ENCODE data around the gene RNASE4.
"Not testable (repeated sequence)": the region's sequence is repeated elsewhere in the genome, so short reads cannot be mapped to it uniquely, and the experiment has no call there.

Gene RNASE4, protein sequence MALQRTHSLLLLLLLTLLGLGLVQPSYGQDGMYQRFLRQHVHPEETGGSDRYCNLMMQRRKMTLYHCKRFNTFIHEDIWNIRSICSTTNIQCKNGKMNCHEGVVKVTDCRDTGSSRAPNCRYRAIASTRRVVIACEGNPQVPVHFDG

DNA sequence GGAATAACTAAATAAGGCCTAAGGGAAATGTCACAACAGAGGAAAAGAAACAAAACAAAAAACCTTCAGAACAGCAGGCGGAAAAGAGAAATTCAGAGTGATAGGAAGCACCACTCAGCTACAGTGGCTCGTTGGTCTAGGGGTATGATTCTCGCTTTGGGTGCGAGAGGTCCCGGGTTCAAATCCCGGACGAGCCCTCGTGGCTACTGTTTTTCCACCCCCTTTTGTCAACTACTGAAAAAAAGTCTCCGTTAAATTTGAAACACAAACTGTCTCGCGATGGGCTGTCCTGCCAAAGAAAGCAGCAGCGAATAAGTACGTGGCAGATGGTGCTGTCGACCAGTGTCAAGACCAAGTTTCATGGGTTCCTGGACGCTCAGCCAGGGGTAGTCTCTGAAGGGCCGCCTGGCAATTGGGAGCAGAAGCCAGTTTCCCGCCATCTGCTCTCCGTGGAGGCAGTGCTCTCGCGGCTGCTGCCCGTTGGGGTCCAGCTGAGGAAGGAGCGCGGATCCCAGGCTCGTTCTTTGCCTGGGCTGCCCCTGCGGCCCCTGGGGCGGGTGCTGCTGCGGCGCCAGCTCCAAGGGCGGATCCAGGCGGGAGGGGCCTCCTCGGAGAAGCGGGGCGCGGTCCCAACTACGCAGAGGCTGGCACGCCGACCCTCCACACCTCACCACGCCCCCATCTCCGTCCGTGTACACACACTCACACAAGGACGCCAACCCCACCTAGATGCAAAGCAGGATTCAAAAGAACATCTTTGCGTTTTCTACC lies at the start of gene RNASE4:
TSS of gene RNASE4 (plus strand) at position 670 of the 771 bp plus-strand sequence. CDS start 14,812 bp downstream, outside the sequence.
- peak; percentile 91 for DNase-seq

DNA sequence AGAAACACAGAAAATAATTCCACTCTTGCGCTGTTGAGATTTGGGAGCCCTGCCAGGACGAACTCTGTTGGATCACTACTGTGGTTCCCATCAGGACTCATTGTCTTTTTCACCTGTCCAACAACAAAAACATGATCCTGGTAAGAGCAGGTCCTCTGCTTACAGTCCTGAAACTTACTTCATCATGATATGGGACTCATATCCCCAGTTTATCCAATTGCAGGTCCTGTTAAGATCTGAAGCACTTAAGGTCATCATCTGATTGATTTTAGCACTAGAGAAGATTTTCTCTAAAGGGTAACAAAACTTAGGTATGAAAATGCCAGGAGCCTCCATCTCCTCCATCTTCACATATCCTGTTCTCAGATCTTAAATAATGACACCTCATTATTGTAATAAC lies 42.8 kb upstream of the RNASE4 start, which contains the start of gene OR6S1:
TSS of gene OR6S1 (minus strand) at position 101 of the 400 bp plus-strand sequence. CDS start at position 101, 0 bp downstream.
- no peak for DNase-seq

- DNase-seq: no peak
These were observed 42.2 kb upstream of the RNASE4 start for GRCh38 chr14:20642182-20642581.

GRCh38 chr14:20642755-20643154 lies 41.6 kb upstream of the RNASE4 start:
- not testable (repeated sequence) for DNase-seq

DNA sequence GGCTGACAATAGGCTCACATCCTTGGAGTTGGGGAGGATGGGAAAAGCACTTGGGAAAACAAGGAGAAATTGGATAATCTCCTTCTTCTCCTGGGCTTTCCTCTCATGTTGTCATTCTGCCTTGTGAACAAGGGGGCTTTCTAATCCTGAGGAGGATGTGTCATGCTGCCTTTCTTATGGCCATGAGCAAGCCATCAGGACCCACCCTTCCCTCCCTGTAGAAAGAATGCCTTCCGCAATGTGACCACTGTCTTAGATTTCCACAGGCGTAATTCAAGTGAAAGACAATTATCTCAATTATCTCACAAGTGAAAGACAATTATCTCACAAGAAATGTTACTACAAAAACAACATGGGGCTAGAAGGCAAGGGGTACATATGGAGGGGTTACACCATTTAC lies 39.8 kb upstream of the RNASE4 start:
- DNase-seq: no peak

DNA sequence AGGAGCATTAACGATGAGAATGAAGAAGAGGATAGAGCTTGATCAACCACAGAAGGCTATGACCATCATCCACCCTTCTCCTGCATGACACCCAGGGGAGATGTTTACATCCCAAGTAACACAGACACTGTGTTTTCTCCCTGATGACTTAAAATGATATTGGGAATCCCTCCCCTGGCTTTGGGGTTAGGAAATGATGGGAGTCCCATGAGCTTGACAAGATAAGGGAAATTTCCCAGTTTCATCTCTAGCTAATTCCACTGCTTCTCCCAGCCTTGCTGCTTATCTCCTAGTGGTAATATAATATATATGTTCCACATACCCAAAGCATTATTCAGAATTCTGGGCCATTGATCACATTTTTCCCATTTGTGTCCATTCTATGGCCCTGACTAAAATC lies 38.9 kb upstream of the RNASE4 start:
- DNase-seq: no peak

DNA sequence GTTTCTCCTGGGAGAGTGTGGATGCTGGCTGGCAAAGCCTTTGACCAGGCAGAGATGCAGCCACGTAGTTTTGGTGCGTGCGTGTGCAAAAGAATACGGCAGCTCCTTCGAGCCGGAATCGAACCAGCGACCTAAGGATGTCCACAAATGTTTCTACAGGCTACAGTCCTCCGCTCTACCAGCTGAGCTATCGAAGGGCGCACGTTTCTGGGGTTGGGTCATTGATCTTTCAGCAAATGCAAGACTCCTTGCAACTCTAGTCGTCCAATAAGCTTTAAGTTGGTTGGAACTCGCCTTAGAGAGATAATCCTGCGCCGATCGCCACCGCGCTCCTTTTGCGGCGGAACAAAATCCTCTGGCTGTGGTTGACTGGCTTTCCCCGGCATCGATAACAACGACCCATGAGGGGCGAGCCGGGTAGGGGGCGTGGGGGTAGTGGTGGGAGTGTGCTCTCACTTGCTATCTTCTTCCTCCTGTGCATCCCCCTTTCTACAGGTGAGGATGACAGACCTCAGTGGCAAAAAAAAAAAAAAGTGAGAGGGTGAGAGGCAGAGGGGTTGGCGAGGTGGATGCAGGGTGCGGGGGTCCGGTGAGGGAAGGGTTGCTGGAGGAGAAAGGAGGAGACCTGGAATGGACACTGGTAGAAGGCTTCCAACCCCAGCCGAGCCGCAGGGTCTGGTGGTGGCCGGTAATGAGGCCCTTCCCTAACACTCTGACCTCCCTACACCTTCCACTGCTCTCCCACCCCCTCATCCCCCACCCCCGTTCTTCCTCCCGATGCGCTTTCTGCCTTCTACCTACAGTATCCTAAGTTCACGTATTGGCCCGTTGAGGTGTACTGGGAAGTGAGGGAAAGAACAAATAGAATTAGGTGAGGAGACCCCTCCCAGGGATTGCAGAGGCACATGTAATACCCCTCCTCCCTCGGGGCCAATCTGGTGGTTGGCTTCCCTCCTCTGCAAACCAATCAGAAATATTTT lies 31.1 kb upstream of the RNASE4 start:
- peak; percentile 93 for DNase-seq

DNA sequence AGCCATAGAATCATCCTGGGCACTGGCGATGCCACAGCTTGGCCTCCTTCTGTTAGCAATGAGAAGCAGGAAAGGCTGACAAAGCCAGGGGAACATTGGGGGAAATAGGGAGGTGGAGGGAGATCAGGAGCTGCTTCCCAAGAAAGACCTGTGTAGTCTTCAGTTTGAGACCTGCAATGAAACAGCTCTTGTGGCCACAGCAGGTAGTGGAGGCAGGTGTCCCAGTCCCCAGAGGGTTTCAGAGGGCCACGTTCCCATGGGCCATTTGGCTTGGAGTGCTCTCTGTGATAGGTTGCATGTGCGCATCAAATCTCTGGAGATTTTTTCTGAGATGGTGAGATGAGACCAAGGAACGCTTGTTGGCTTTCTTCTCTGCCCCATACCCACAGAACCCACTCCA lies 28.5 kb upstream of the RNASE4 start:
- no peak for DNase-seq

GRCh38 chr14:20656274-20656673 lies 28.1 kb upstream of the RNASE4 start:
- DNase-seq: no peak

- peak; percentile 72 for DNase-seq
These were observed 26.8 kb upstream of the RNASE4 start for GRCh38 chr14:20657216-20658211.

GRCh38 chr14:20658246-20658645 lies 26.1 kb upstream of the RNASE4 start:
- DNase-seq: no peak

- no peak for DNase-seq
These were observed 25.0 kb upstream of the RNASE4 start for GRCh38 chr14:20659336-20659735.

DNA sequence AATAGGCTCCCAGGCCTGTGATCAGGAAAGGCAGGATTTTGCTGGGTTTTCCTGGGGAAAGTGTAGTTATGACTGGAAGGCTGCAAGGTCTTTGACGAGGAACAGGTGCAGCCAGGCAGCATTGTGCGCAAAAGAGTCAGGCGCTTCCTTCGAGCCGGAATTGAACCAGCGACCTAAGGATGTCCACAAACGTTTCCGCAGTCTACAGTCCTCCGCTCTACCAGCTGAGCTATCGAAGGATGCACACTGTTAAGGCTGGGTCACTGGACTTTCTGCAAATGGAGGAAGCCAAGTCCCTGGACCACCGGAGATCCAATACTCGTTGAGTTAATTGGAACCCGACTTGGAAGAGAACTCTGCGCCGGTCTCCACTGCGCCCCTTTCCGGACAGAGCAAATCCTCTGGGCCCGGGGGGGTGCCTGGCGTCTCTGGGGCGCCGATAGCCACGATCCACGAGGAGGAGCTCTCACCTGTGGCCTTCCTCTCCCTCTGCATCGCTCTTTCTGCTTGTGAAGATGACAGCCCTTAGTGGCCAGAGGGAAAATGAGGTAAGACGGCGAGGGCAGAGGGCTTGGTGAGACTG lies 24.5 kb upstream of the RNASE4 start:
- DNase-seq: no peak

- DNase-seq: no peak
These were observed 23.2 kb upstream of the RNASE4 start for GRCh38 chr14:20661197-20661596.

GRCh38 chr14:20662968-20663732 lies 21.2 kb upstream of the RNASE4 start:
- DNase-seq: peak; percentile 95

GRCh38 chr14:20666400-20666961 lies 17.9 kb upstream of the RNASE4 start:
- not testable (repeated sequence) for DNase-seq

GRCh38 chr14:20667957-20668356 lies 16.4 kb upstream of the RNASE4 start:
- DNase-seq: peak; percentile 79

DNA sequence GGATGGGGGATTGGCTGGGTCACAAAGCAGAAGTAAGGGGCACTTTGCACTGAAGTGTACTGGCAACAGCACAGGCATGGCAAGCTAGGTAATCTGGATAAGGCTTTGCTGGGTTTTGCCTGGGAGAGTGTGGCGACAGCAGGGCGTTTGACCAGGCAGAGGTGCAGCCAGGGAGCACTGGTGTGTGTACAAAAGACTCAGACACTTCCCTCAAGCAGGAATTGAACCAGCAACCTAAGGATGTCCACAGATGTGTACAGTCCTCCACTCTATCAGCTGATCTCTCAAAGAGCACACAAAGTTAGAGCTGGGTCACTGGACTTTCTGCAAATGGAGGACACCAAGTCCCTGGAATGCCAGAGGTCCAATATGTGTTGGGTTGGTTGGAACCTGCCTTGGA lies 15.4 kb upstream of the RNASE4 start:
- DNase-seq: no peak

DNA sequence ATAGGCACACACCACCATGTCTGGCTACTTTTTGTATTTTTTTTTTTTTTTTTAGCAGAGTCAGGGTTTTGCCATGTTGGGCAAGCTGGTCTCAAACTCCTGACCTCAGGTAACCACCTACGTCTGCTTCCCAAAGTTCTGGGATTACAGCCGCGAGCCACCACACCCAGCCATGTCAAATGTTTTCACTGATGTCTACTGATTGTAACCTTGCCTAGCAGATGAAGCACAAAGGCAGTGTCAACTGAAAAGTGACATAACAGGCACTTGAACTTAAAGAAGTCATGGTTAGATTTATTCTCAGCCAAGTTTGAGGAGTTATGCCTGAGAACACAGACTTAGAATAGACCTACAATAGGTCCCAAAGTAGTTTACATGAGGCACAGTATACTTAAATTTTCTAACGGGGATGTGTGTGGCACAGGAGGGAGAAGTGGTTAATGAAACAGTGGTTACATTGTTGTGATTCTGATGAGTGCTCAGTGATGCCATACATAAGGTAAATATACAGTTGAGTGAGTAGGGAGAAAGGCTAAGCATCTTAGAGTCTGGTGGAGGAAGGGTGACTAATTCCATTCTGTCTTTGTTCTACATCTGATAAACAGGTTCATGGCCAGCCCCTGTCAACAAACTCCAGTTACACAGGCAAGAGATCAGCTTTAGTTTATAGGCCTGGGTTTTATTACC lies 12.6 kb upstream of the RNASE4 start:
- no peak for DNase-seq

- DNase-seq: no peak
These were observed 8.7 kb upstream of the RNASE4 start for GRCh38 chr14:20675669-20676068.
